GM12865 (cell line): ENCODE results near the gene DOK6.

Experiments
- DNase-seq: peaks from one replicate; pipeline ENCODE4 v3.0.0; 2010; ENCODE audit warnings: low read depth
- H3K4me3 ChIP-seq: 2 replicates; pipeline ENCODE4 v1.5.1; 2011; ENCODE audit warnings: mild to moderate bottlenecking, low read depth, low read length, control low read depth
- TF ChIP-seq, protein P1 (sequence below): IDR thresholded peaks from 2 replicates; pipeline ENCODE4 v1.5.1; 2011; ENCODE audit warnings: low read length, control low read depth, low read depth, inconsistent platforms; ENCODE audit not compliant: insufficient read depth; ENCODE audit errors: missing control alignments

The DOK6 gene

GRCh38 chr18:69677595-69677994 lies 276.9 kb downstream of the DOK6 start:
- TF ChIP-seq, protein P1, sequence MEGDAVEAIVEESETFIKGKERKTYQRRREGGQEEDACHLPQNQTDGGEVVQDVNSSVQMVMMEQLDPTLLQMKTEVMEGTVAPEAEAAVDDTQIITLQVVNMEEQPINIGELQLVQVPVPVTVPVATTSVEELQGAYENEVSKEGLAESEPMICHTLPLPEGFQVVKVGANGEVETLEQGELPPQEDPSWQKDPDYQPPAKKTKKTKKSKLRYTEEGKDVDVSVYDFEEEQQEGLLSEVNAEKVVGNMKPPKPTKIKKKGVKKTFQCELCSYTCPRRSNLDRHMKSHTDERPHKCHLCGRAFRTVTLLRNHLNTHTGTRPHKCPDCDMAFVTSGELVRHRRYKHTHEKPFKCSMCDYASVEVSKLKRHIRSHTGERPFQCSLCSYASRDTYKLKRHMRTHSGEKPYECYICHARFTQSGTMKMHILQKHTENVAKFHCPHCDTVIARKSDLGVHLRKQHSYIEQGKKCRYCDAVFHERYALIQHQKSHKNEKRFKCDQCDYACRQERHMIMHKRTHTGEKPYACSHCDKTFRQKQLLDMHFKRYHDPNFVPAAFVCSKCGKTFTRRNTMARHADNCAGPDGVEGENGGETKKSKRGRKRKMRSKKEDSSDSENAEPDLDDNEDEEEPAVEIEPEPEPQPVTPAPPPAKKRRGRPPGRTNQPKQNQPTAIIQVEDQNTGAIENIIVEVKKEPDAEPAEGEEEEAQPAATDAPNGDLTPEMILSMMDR: no peak
- H3K4me3 ChIP-seq: no peak overlapping the region
- no peak for DNase-seq

GRCh38 chr18:69680123-69680522 lies 279.4 kb downstream of the DOK6 start:
- TF ChIP-seq, protein P1: no peak
- H3K4me3 ChIP-seq: no peak overlapping the region
- no peak for DNase-seq

- DNase-seq: no peak
- TF ChIP-seq, protein P1: no peak
- no peak overlapping the region for H3K4me3 ChIP-seq
These were observed 282.5 kb downstream of the DOK6 start for GRCh38 chr18:69683176-69683575.

GRCh38 chr18:69684789-69685188 lies 284.1 kb downstream of the DOK6 start:
- no peak overlapping the region for H3K4me3 ChIP-seq
- no peak for DNase-seq
- TF ChIP-seq, protein P1: no peak

- H3K4me3 ChIP-seq: no peak overlapping the region
- no peak for DNase-seq
- TF ChIP-seq, protein P1: no peak
These were observed 286.2 kb downstream of the DOK6 start for GRCh38 chr18:69686861-69687260.

GRCh38 chr18:69689121-69689759 lies 288.6 kb downstream of the DOK6 start:
- no peak overlapping the region for H3K4me3 ChIP-seq
- TF ChIP-seq, protein P1: no peak
- DNase-seq: no peak

- DNase-seq: peak; percentile 7
- H3K4me3 ChIP-seq: no peak overlapping the region
- TF ChIP-seq, protein P1: no peak
These were observed 290.5 kb downstream of the DOK6 start for GRCh38 chr18:69691008-69691760.
